Trophoblast cell (in vitro differentiated cells and primary cell): ENCODE data around the gene SLC36A4.
A peak's percentile ranks its signal among the peaks of the same experiment; 100 is the strongest.

Experiments used
- DNase-seq, 2 donors: peaks; one replicate each; pipeline ENCODE4 v3.0.0-alpha.2; 2016
- H2AFZ ChIP-seq: 2 replicates; pipeline ENCODE4 v1.6.1; 2013; ENCODE audit warnings: low read length, moderate library complexity, mild to moderate bottlenecking; ENCODE audit not compliant: insufficient read depth, poor library complexity
- H2AK5ac ChIP-seq: 2 replicates; pipeline ENCODE4 v1.6.1; 2013; ENCODE audit warnings: mild to moderate bottlenecking, low read length
- H2BK120ac ChIP-seq: 2 replicates; pipeline ENCODE4 v1.6.1; 2013; ENCODE audit warnings: low read length, mild to moderate bottlenecking, moderate library complexity; ENCODE audit not compliant: insufficient read depth, poor library complexity
- H2BK12ac ChIP-seq: 2 replicates; pipeline ENCODE4 v1.6.1; 2013; ENCODE audit warnings: mild to moderate bottlenecking, low read length, moderate library complexity
- H2BK5ac ChIP-seq: 2 replicates; pipeline ENCODE4 v1.6.1; 2013; ENCODE audit warnings: low read length, low read depth, moderate library complexity, mild to moderate bottlenecking; ENCODE audit not compliant: poor library complexity
- H3K14ac ChIP-seq: 2 replicates; pipeline ENCODE4 v1.6.1; 2013; ENCODE audit warnings: mild to moderate bottlenecking, low read length
- H3K18ac ChIP-seq: 2 replicates; pipeline ENCODE4 v1.6.1; 2013; ENCODE audit warnings: mild to moderate bottlenecking, low read length
- H3K23ac ChIP-seq: 2 replicates; pipeline ENCODE4 v1.6.1; 2013; ENCODE audit warnings: low read length
- H3K27ac ChIP-seq: 2 replicates; pipeline ENCODE4 v1.5.1; 2013; ENCODE audit warnings: low read depth, mild to moderate bottlenecking, inconsistent platforms, low read length, moderate library complexity
- H3K27me3 ChIP-seq: 2 replicates; pipeline ENCODE4 v1.6.1; 2013; ENCODE audit warnings: inconsistent platforms, mild to moderate bottlenecking, low read length, moderate library complexity; ENCODE audit not compliant: insufficient read depth
- H3K36me3 ChIP-seq, 2 experiments: 1 replicate in 1 of 2; 2 replicates in 1 of 2; pipeline ENCODE4 v1.6.1; 2013; ENCODE audit warnings: low read length in 2 of 2, mild to moderate bottlenecking in 2 of 2, moderate library complexity in 1 of 2; ENCODE audit not compliant: insufficient read depth in 2 of 2, control insufficient read depth in 1 of 2
- H3K4ac ChIP-seq: 2 replicates; pipeline ENCODE4 v1.6.1; 2013; ENCODE audit warnings: low read depth, mild to moderate bottlenecking, low read length, moderate library complexity
- H3K4me1 ChIP-seq, 2 experiments: 1 replicate in 1 of 2; 2 replicates in 1 of 2; pipeline ENCODE4 v1.6.1; 2013; ENCODE audit warnings: low read length in 2 of 2, mild to moderate bottlenecking in 2 of 2, moderate library complexity in 1 of 2; ENCODE audit not compliant: insufficient read depth in 2 of 2, control insufficient read depth in 1 of 2
- H3K4me2 ChIP-seq: 2 replicates; pipeline ENCODE4 v1.6.1; 2013; ENCODE audit warnings: inconsistent platforms, mild to moderate bottlenecking, low read length, moderate library complexity
- H3K4me3 ChIP-seq: 2 replicates; pipeline ENCODE4 v1.5.1; 2013; ENCODE audit warnings: mild to moderate bottlenecking, low read depth, low read length, inconsistent platforms
- H3K79me1 ChIP-seq: one replicate; pipeline ENCODE4 v1.6.1; 2013; ENCODE audit warnings: low read length
- H3K79me2 ChIP-seq: 2 replicates; pipeline ENCODE4 v1.6.1; 2013; ENCODE audit warnings: low read length, mild to moderate bottlenecking; ENCODE audit not compliant: control insufficient read depth, insufficient read depth, poor library complexity
- H3K9ac ChIP-seq: 2 replicates; pipeline ENCODE4 v1.6.1; 2013; ENCODE audit warnings: mild to moderate bottlenecking, low read length
- H3K9me3 ChIP-seq: 2 replicates; pipeline ENCODE4 v1.6.1; 2013; ENCODE audit warnings: low read depth, mild to moderate bottlenecking, control low read depth, inconsistent platforms, low read length; ENCODE audit not compliant: insufficient read depth
- H4K12ac ChIP-seq: 2 replicates; pipeline ENCODE4 v1.6.1; 2013; ENCODE audit warnings: low read depth, mild to moderate bottlenecking, low read length, moderate library complexity
- H4K8ac ChIP-seq: 2 replicates; pipeline ENCODE4 v1.6.1; 2013; ENCODE audit warnings: low read depth, mild to moderate bottlenecking, low read length, moderate library complexity
- H4K91ac ChIP-seq: one replicate; pipeline ENCODE4 v1.6.1; 2013; ENCODE audit warnings: low read depth, mild to moderate bottlenecking, low read length, moderate library complexity
- WGBS: extraction: QIAGEN DNeasy Blood & Tissue Kit; methylation state at CpG from one replicate; pipeline ENCODE4 v1.1.7; 2013; ENCODE audit warnings: missing lambda C conversion rate; ENCODE audit not compliant: insufficient read length, insufficient coverage; ENCODE audit errors: extremely low coverage; 5-methylcytosine and 5-hydroxymethylcytosine counted together

The SLC36A4 gene

GRCh38 chr11:93143186-93143585, 54.6 kb downstream of the SLC36A4 start:
- H3K23ac ChIP-seq = no peak overlapping the region
- H3K4me1 ChIP-seq = no peaks in the 10 kb centered on the region
- H3K4me3 ChIP-seq = no peak overlapping the region
- no peak overlapping the region for H3K4me2 ChIP-seq
- H4K91ac ChIP-seq = no peak overlapping the region
- H3K18ac ChIP-seq = no peak overlapping the region
- DNase-seq = no peak
- H2AFZ ChIP-seq = no peak overlapping the region
- no peak overlapping the region for H2AK5ac ChIP-seq
- no peak overlapping the region for H2BK12ac ChIP-seq
- no peak overlapping the region for H3K9ac ChIP-seq
- H2BK120ac ChIP-seq = no peak overlapping the region
- no peaks in the 10 kb centered on the region for H3K36me3 ChIP-seq
- no peak overlapping the region for H4K8ac ChIP-seq
- no peaks in the 10 kb centered on the region for H3K9me3 ChIP-seq
- H3K14ac ChIP-seq = no peak overlapping the region
- H3K79me1 ChIP-seq = no peaks in the 10 kb centered on the region
- no peak overlapping the region for H3K4ac ChIP-seq
- no peak overlapping the region for H2BK5ac ChIP-seq
- H4K12ac ChIP-seq = no peak overlapping the region
- H3K27ac ChIP-seq = no peak overlapping the region
- no peaks in the 10 kb centered on the region for H3K79me2 ChIP-seq
- no peaks in the 10 kb centered on the region for H3K27me3 ChIP-seq

- no peak overlapping the region for H2AFZ ChIP-seq
- H4K91ac ChIP-seq = no peak overlapping the region
- H2BK5ac ChIP-seq = no peak overlapping the region
- H3K23ac ChIP-seq = no peak overlapping the region
- no peak overlapping the region for H4K8ac ChIP-seq
- no peak overlapping the region for H3K4me2 ChIP-seq
- no CpG with 5 or more reads among the region's 4 CpGs for WGBS
- H2BK120ac ChIP-seq = no peak overlapping the region
- no peak overlapping the region for H3K18ac ChIP-seq
- no peak overlapping the region for H4K12ac ChIP-seq
- H3K4me3 ChIP-seq = no peak overlapping the region
- H3K27me3 ChIP-seq = no peaks in the 10 kb centered on the region
- DNase-seq = peak; percentile 14 to 66
- no peaks in the 10 kb centered on the region for H3K9me3 ChIP-seq
- no peak overlapping the region for H3K27ac ChIP-seq
- H2AK5ac ChIP-seq = no peak overlapping the region
- H3K4me1 ChIP-seq = no peaks in the 10 kb centered on the region
- H3K4ac ChIP-seq = no peak overlapping the region
- H3K36me3 ChIP-seq = no peaks in the 10 kb centered on the region
- no peak overlapping the region for H2BK12ac ChIP-seq
- no peak overlapping the region for H3K14ac ChIP-seq
- no peak overlapping the region for H3K9ac ChIP-seq
- H3K79me1 ChIP-seq = no peaks in the 10 kb centered on the region
- H3K79me2 ChIP-seq = no peaks in the 10 kb centered on the region
Measured at GRCh38 chr11:93133488-93134109, 64.2 kb downstream of the SLC36A4 start.

GRCh38 chr11:93132836-93133235, 65.0 kb downstream of the SLC36A4 start:
- H3K18ac ChIP-seq = no peak overlapping the region

GRCh38 chr11:93131709-93132108, 66.1 kb downstream of the SLC36A4 start:
- Histone ChIP-seq H3K4ac (no peak overlapping the region), H3K14ac (no peak overlapping the region), H3K18ac (no peak overlapping the region), H3K27ac (no peak overlapping the region), H3K9me3 (no peaks in the 10 kb centered on the region), H3K23ac (no peak overlapping the region), H3K4me1 (no peaks in the 10 kb centered on the region), H2BK120ac (no peak overlapping the region), H3K79me1 (no peaks in the 10 kb centered on the region), H2BK12ac (no peak overlapping the region), H4K8ac (no peak overlapping the region), H2BK5ac (no peak overlapping the region), H4K12ac (no peak overlapping the region), H3K4me3 (no peak overlapping the region), H3K27me3 (no peaks in the 10 kb centered on the region), H3K79me2 (no peaks in the 10 kb centered on the region), H4K91ac (no peak overlapping the region), H3K36me3 (no peaks in the 10 kb centered on the region), H2AK5ac (no peak overlapping the region), H3K4me2 (no peak overlapping the region), H3K9ac (no peak overlapping the region), H2AFZ (no peak overlapping the region)
- no peak for DNase-seq
- no CpG with 5 or more reads among the region's 2 CpGs for WGBS

More at GRCh38 chr11:93132836-93133235, 65.0 kb downstream of the SLC36A4 start:
- no peaks in the 10 kb centered on the region for H3K36me3 ChIP-seq
- no peak overlapping the region for H2BK5ac ChIP-seq
- H3K14ac ChIP-seq = no peak overlapping the region
- no peaks in the 10 kb centered on the region for H3K79me2 ChIP-seq
- H4K8ac ChIP-seq = no peak overlapping the region
- no peak overlapping the region for H3K4me3 ChIP-seq
- H4K91ac ChIP-seq = no peak overlapping the region
- H2AK5ac ChIP-seq = no peak overlapping the region
- no peak overlapping the region for H2BK12ac ChIP-seq
- no CpG with 5 or more reads among the region's 1 CpG for WGBS
- no peak overlapping the region for H3K4ac ChIP-seq
- no peaks in the 10 kb centered on the region for H3K9me3 ChIP-seq
- no peak overlapping the region for H3K9ac ChIP-seq
- no peaks in the 10 kb centered on the region for H3K27me3 ChIP-seq
- no peak for DNase-seq
- no peaks in the 10 kb centered on the region for H3K4me1 ChIP-seq
- H3K79me1 ChIP-seq = no peaks in the 10 kb centered on the region
- H3K23ac ChIP-seq = no peak overlapping the region
- no peak overlapping the region for H3K27ac ChIP-seq
- H2BK120ac ChIP-seq = no peak overlapping the region
- H2AFZ ChIP-seq = no peak overlapping the region
- H4K12ac ChIP-seq = no peak overlapping the region
- H3K4me2 ChIP-seq = no peak overlapping the region
